K562 (cell line): ENCODE measurements around the gene ACVR1C. TPM values are rescaled to one million over a fixed set of nuclear protein-coding genes. Genes with fewer than 3 reads are reported as not detected.

Experiments used
- ATAC-seq: fragments of 200-7000 bp; cut with Tn5 transposase; 3 replicates; pipeline ENCODE4 v1.9.1; 2020; ENCODE audit warnings: moderate library complexity
- BruUV-seq: library from RNA; stranded (reverse); fragments of 400-500 nt; replicated peaks from 2 replicates; lab custom pipeline; 2021; lab: Mats Ljungman, UMichigan
- CTCF ChIA-PET: fragments of 300-600 bp; formaldehyde crosslinking; extraction: SDS; loops from one replicate; lab custom pipeline; 2021; ENCODE audit warnings: low intra/inter-chr PET ratio; lab: Yijun Ruan, JAX
- POLR2A ChIA-PET: fragments of 300-600, 350-650 bp; sonication (Branson Sonifier 250); formaldehyde crosslinking; extraction: SDS; loops from one replicate; lab custom pipeline; 2021; ENCODE audit warnings: antibody characterized with exemption, inconsistent platforms; lab: Yijun Ruan, JAX
- DNase-seq, 4 experiments: peaks; one replicate each; pipeline versions ENCODE4 v3.0.0 to v3.0.0-alpha.2; 2011 to 2018; ENCODE audit warnings: low spot score in 3 of 4, mixed read lengths in 3 of 4; ENCODE audit errors: extremely low read depth in 1 of 4
- FAIRE-seq: peaks from 2 replicates; lab custom pipeline; 2011; peaks lifted over from hg19 to GRCh38; lab: Jason Lieb, UNC
- H2AFZ ChIP-seq: 2 replicates; pipeline ENCODE4 v1.6.0; 2011; ENCODE audit warnings: low read depth, low read length, control low read depth, inconsistent platforms
- H3K27ac ChIP-seq: fragments of 200-600 bp; 3 replicates; pipeline ENCODE4 v1.8.0; 2011; ENCODE audit warnings: low read depth, mild to moderate bottlenecking, control low read depth, inconsistent platforms, low read length, moderate library complexity, mixed read lengths; ENCODE audit errors: extremely low read depth
- H3K27me3 ChIP-seq, 2 experiments: fragments of 300-600 bp in 1 of 2; 2 replicates in 1 of 2; 3 replicates in 1 of 2; pipeline versions ENCODE4 v1.6.0 to v1.8.0; 2011; ENCODE audit warnings: inconsistent platforms in 2 of 2, low read length in 2 of 2, mild to moderate bottlenecking in 1 of 2, mixed read lengths in 1 of 2, moderate library complexity in 1 of 2; ENCODE audit not compliant: control insufficient read depth in 2 of 2, insufficient read depth in 2 of 2
- H3K36me3 ChIP-seq: fragments of 300-600 bp; 3 replicates; pipeline ENCODE4 v1.8.0; 2011; ENCODE audit warnings: mild to moderate bottlenecking, low read length, inconsistent platforms; ENCODE audit not compliant: control insufficient read depth, insufficient read depth
- H3K4me1 ChIP-seq, 2 experiments: fragments of 200-600 bp in 1 of 2; replicated peaks in 1 of 2; 2 replicates in 1 of 2; 3 replicates in 1 of 2; pipeline versions ENCODE4 v1.5.1 to v1.8.0; 2011; ENCODE audit warnings: inconsistent platforms in 2 of 2, low read length in 2 of 2, mild to moderate bottlenecking in 1 of 2, mixed read lengths in 1 of 2, moderate library complexity in 1 of 2; ENCODE audit not compliant: control insufficient read depth in 2 of 2, insufficient read depth in 2 of 2
- H3K4me2 ChIP-seq: 2 replicates; pipeline ENCODE4 v1.6.1; 2011; ENCODE audit warnings: low read length, control low read depth, inconsistent platforms, mixed read lengths; ENCODE audit not compliant: insufficient read depth
- H3K4me3 ChIP-seq: fragments of 200-600 bp; sonication (generic), shearing (Covaris generic); 2 replicates; pipeline ENCODE4 v1.5.1; 2016; ENCODE audit warnings: control low read depth, inconsistent platforms
- H3K79me2 ChIP-seq: fragments of 200-600 bp; 3 replicates; pipeline ENCODE4 v1.8.0; 2011; ENCODE audit warnings: low read length, inconsistent platforms; ENCODE audit not compliant: control insufficient read depth, insufficient read depth
- H3K9ac ChIP-seq, 2 experiments: 2 replicates each; pipeline versions ENCODE4 v1.6.0 to v1.6.1; 2011; ENCODE audit warnings: low read depth in 2 of 2, low read length in 2 of 2, control low read depth in 1 of 2, inconsistent platforms in 1 of 2, mild to moderate bottlenecking in 1 of 2, mixed read lengths in 1 of 2; ENCODE audit not compliant: insufficient read depth in 1 of 2
- H3K9me1 ChIP-seq: one replicate; pipeline ENCODE4 v1.6.0; 2011; ENCODE audit warnings: inconsistent platforms, mild to moderate bottlenecking, low read length, moderate library complexity; ENCODE audit not compliant: control insufficient read depth, insufficient read depth
- H3K9me3 ChIP-seq: replicated peaks from 2 replicates; pipeline ENCODE4 v1.5.1; 2011; ENCODE audit warnings: low read depth, low read length, inconsistent platforms; ENCODE audit not compliant: control insufficient read depth, insufficient read depth
- H4K20me1 ChIP-seq: replicated peaks from 2 replicates; pipeline ENCODE4 v1.6.1; 2011; ENCODE audit warnings: low read length, inconsistent platforms, mixed read lengths; ENCODE audit not compliant: control insufficient read depth, insufficient read depth
- CHD1 ChIP-seq: fragments of 200-600 bp; sonication (generic); IDR thresholded peaks from one replicate; pipeline ENCODE4 v1.6.1; 2012; ENCODE audit warnings: mild to moderate bottlenecking, moderate library complexity, low read length, inconsistent platforms
- FOXJ2 ChIP-seq: fragments of 200-800 bp; sonication (Bioruptor generic); IDR thresholded peaks from 2 replicates; pipeline ENCODE4 v1.6.1; 2016; ENCODE audit warnings: missing genetic modification characterization, missing compliant biosample characterization
- KLF6 ChIP-seq: fragments of 250-450 bp; sonication (Bioruptor Pico); IDR thresholded peaks from 2 replicates; pipeline ENCODE4 v1.4.0; 2020; ENCODE audit warnings: mild to moderate bottlenecking, moderate library complexity, borderline replicate concordance
- WGBS: fragments of 100-300 bp; shearing (Covaris generic); methylation state at CpG from one replicate; pipeline ENCODE4 v1.1.6; 2016; ENCODE audit warnings: low coverage, mixed read lengths; ENCODE audit not compliant: insufficient coverage; ENCODE audit errors: missing lambda C conversion rate; 5-methylcytosine and 5-hydroxymethylcytosine counted together
- in situ Hi-C: fragments of 300-500 bp; cut with MboI; formaldehyde crosslinking; loops from 4 replicates; pipeline ENCODE4 v1.15.0; 2018; ENCODE audit warnings: inconsistent platforms, mixed read lengths
- intact Hi-C: fragments of 100-400 bp; cut with micrococcal nuclease; formaldehyde crosslinking; loops from 2 replicates; pipeline ENCODE4 v1.14.2; 2022
- polyA plus RNA-seq, 8 experiments: library from polyadenylated mRNA; depleted of rRNA in 4 of 8; stranded (reverse) in 5 of 8; unstranded in 3 of 8; fragments of >200 nt; fragmentation: Nextera tagmentation in 2 of 8; fragmentation: Illumina TruSeq in 1 of 8; extraction: Ambion mirVana in 2 of 8; extraction: Trizol in 1 of 8; gene quantifications; 2 replicates each; pipeline versions ENCODE4 v1.2.1 to v1.2.3, GENCODE V29; 2011 to 2014; ENCODE audit warnings: inconsistent platforms in 1 of 8, missing spikeins in 1 of 8
- total RNA-seq, 7 experiments: library from RNA; depleted of rRNA in 6 of 7; stranded (reverse); fragments of >200 nt in 6 of 7; fragmentation: Illumina TruSeq in 2 of 7; extraction: Trizol in 2 of 7; gene quantifications; 2 replicates each; pipeline versions ENCODE4 v1.2.1 to v1.2.3, GENCODE V29; 2011 to 2021; ENCODE audit warnings: low replicate concordance in 1 of 7
- TF ChIP-seq, protein P1 (sequence below): fragments of 250-450 bp; sonication (Bioruptor Pico); IDR thresholded peaks from 2 replicates; pipeline ENCODE4 v1.5.0; 2021
- TF ChIP-seq, protein P2 (sequence below): sonication (generic); formaldehyde crosslinking; IDR thresholded peaks from 2 replicates; pipeline ENCODE4 v1.8.0; 2023; ENCODE audit warnings: missing genetic modification reagents, mild to moderate bottlenecking, borderline replicate concordance
- TF ChIP-seq, protein P3 (sequence below): IDR thresholded peaks from 2 replicates; pipeline ENCODE4 v1.6.1; 2016; ENCODE audit warnings: missing genetic modification characterization, missing compliant biosample characterization
- TF ChIP-seq, protein P4 (sequence below): fragments of 450-650 bp; IDR thresholded peaks from 2 replicates; pipeline ENCODE4 v1.6.1; 2018; ENCODE audit warnings: mild to moderate bottlenecking, low read depth; ENCODE audit not compliant: partially characterized antibody

ACVR1C gene
- total and polyA plus RNA-seq, 9 of the 15 experiments (the other 6 are each of a cell fraction or from before 2014, with no cell fraction given) = 0.05 to 0.58 (median 0.28) TPM

DNA sequence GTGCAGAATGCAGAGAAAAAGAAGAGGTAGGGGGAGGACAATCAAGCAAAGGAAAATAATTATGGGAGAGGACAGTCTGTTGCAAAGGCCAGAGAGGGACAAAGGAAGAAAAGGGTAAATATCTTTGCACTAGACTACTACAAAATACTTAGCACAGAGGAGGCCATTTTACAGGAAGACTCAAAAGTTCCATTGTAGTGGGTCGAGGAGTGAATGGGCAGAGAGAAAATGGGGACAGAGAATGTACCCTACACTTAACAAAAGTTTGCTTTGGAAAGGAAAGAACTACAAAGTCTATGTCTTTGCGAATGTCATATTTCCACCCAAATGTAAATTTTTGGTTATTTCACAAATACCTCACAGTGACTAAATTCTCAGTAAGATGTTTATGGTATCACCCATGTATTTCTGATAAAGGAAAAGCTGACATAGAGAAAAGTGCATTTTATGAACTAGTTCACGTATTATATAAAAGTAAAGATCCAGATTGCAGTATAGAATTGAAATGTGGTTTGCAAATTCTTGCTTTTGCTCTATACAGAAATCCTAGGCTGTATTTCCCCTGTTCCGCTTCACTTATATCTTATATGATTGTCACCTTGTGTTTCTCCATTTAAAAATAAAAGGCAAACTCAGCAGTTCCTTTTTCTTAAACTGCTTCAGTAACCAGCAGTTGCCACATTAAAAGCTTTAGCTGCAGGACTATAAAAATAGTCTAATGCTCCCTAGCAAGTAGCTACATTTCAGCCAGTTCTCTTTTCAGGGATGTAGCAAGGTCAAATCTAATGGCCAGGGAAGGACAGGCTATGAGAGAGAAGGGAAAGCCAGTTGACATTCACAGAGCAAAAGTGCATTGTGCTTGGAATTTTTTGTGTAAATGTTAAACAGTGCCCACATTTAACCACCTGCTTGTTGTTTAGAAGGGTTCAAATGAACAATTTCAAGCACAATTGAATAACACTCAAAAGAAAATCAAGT, 105.1 kb downstream of the ACVR1C start:
- Histone ChIP-seq H3K27ac (no peak overlapping the region), H3K9me1 (no peaks in the 10 kb centered on the region), H2AFZ (no peak overlapping the region), H3K4me1 (no peaks in the 10 kb centered on the region), H3K79me2 (no peaks in the 10 kb centered on the region), H3K4me3 (no peak overlapping the region), H3K4me2 (no peak overlapping the region), H3K9ac (no peak overlapping the region), H3K36me3 (no peaks in the 10 kb centered on the region), H4K20me1 (no peaks in the 10 kb centered on the region), H3K27me3 (no peaks in the 10 kb centered on the region), H3K9me3 (no peaks in the 10 kb centered on the region)
- ChIA-PET POLR2A (no interaction called here), CTCF (no interaction called here)
- intact Hi-C loops = no loop called here
- in situ Hi-C loops = no loop called here
- no peak for FAIRE-seq
- BruUV-seq = no TSS peak
- ATAC-seq = no peak
- 0% methylated on average over 4 of the region's 4 CpGs for WGBS
- DNase-seq = no peak
- TF ChIP-seq, protein P1, sequence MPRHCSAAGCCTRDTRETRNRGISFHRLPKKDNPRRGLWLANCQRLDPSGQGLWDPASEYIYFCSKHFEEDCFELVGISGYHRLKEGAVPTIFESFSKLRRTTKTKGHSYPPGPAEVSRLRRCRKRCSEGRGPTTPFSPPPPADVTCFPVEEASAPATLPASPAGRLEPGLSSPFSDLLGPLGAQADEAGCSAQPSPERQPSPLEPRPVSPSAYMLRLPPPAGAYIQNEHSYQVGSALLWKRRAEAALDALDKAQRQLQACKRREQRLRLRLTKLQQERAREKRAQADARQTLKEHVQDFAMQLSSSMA (CRISPR knock-in tag) = no peak
- TF ChIP-seq, protein P2, sequence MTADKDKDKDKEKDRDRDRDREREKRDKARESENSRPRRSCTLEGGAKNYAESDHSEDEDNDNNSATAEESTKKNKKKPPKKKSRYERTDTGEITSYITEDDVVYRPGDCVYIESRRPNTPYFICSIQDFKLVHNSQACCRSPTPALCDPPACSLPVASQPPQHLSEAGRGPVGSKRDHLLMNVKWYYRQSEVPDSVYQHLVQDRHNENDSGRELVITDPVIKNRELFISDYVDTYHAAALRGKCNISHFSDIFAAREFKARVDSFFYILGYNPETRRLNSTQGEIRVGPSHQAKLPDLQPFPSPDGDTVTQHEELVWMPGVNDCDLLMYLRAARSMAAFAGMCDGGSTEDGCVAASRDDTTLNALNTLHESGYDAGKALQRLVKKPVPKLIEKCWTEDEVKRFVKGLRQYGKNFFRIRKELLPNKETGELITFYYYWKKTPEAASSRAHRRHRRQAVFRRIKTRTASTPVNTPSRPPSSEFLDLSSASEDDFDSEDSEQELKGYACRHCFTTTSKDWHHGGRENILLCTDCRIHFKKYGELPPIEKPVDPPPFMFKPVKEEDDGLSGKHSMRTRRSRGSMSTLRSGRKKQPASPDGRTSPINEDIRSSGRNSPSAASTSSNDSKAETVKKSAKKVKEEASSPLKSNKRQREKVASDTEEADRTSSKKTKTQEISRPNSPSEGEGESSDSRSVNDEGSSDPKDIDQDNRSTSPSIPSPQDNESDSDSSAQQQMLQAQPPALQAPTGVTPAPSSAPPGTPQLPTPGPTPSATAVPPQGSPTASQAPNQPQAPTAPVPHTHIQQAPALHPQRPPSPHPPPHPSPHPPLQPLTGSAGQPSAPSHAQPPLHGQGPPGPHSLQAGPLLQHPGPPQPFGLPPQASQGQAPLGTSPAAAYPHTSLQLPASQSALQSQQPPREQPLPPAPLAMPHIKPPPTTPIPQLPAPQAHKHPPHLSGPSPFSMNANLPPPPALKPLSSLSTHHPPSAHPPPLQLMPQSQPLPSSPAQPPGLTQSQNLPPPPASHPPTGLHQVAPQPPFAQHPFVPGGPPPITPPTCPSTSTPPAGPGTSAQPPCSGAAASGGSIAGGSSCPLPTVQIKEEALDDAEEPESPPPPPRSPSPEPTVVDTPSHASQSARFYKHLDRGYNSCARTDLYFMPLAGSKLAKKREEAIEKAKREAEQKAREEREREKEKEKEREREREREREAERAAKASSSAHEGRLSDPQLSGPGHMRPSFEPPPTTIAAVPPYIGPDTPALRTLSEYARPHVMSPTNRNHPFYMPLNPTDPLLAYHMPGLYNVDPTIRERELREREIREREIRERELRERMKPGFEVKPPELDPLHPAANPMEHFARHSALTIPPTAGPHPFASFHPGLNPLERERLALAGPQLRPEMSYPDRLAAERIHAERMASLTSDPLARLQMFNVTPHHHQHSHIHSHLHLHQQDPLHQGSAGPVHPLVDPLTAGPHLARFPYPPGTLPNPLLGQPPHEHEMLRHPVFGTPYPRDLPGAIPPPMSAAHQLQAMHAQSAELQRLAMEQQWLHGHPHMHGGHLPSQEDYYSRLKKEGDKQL = no peak
- TF ChIP-seq KLF6 (CRISPR knock-in tag) = no peak
- TF ChIP-seq FOXJ2 (tag) = no peak
- TF ChIP-seq, protein P3, sequence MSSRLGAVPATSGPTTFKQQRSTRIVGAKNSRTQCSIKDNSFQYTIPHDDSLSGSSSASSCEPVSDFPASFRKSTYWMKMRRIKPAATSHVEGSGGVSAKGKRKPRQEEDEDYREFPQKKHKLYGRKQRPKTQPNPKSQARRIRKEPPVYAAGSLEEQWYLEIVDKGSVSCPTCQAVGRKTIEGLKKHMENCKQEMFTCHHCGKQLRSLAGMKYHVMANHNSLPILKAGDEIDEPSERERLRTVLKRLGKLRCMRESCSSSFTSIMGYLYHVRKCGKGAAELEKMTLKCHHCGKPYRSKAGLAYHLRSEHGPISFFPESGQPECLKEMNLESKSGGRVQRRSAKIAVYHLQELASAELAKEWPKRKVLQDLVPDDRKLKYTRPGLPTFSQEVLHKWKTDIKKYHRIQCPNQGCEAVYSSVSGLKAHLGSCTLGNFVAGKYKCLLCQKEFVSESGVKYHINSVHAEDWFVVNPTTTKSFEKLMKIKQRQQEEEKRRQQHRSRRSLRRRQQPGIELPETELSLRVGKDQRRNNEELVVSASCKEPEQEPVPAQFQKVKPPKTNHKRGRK (tag) = no peak
- TF ChIP-seq, protein P4, sequence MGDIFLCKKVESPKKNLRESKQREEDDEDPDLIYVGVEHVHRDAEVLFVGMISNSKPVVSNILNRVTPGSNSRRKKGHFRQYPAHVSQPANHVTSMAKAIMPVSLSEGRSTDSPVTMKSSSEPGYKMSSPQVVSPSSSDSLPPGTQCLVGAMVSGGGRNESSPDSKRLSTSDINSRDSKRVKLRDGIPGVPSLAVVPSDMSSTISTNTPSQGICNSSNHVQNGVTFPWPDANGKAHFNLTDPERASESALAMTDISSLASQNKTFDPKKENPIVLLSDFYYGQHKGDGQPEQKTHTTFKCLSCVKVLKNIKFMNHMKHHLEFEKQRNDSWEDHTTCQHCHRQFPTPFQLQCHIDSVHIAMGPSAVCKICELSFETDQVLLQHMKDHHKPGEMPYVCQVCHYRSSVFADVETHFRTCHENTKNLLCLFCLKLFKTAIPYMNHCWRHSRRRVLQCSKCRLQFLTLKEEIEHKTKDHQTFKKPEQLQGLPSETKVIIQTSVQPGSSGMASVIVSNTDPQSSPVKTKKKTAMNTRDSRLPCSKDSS = no peak
- TF ChIP-seq CHD1 = no peak
